HEK293 (cell line): ENCODE results near the gene COL8A1.

Experiments used
- ZNF146 ChIP-seq: fragments of 450-650 bp; formaldehyde crosslinking; IDR thresholded peaks from 2 replicates; pipeline ENCODE4 v1.5.1; 2016; ENCODE audit warnings: missing biosample characterization, missing genetic modification characterization
- ZNF510 ChIP-seq: fragments of 450-650 bp; formaldehyde crosslinking; IDR thresholded peaks from 2 replicates; pipeline ENCODE4 v1.5.1; 2018; ENCODE audit warnings: mild to moderate bottlenecking, missing genetic modification characterization, missing biosample characterization; ENCODE audit not compliant: insufficient replicate concordance

GRCh38 chr3:99714575-99714974 is 76.2 kb downstream of the COL8A1 start:
- TF ChIP-seq ZNF146 (tag by site-specific recombination) (no peak), ZNF510 (tag by site-specific recombination) (no peak)
